Gastrocnemius medialis (tissue), 4 donors: ENCODE data around the gene CDC42. TPM values are rescaled to one million over a fixed set of nuclear protein-coding genes. Genes with fewer than 3 reads are reported as not detected.
"Not testable (repeated sequence)": the region's sequence is repeated elsewhere in the genome, so short reads cannot be mapped to it uniquely, and the experiment has no call there.

Source experiments
- ATAC-seq, 2 donors: fragments of 150-250 bp; one replicate each; pipeline ENCODE4 v1.9.1; 2016
- DNase-seq, 2 donors: peaks; one replicate each; pipeline ENCODE4 v3.0.0-alpha.2; 2019
- H3K27ac ChIP-seq, 4 donors: fragments of 200-600 bp; sonication (generic); 1 replicate in 1 of 4; 2 replicates in 3 of 4; pipeline ENCODE4 v1.5.1; 2016 to 2018; ENCODE audit warnings: mild to moderate bottlenecking in 2 of 4, moderate library complexity in 1 of 4
- H3K27me3 ChIP-seq, 3 donors: fragments of 200-600 bp; sonication (generic) in 2 of 3; 1 replicate in 1 of 3; 2 replicates in 2 of 3; pipeline versions ENCODE4 v1.5.1 to v1.6.0; 2016 to 2019; ENCODE audit warnings: mild to moderate bottlenecking in 1 of 3, moderate library complexity in 1 of 3
- H3K36me3 ChIP-seq, 2 donors: fragments of 200-600 bp; sonication (generic) in 1 of 2; one replicate each; pipeline ENCODE4 v1.5.1; 2017 to 2018
- H3K4me1 ChIP-seq, 2 donors: fragments of 200-600 bp; sonication (generic) in 1 of 2; one replicate each; pipeline ENCODE4 v1.5.1; 2016 to 2017; ENCODE audit warnings: mild to moderate bottlenecking in 2 of 2
- H3K4me3 ChIP-seq, 4 donors: fragments of 200-600 bp; sonication (generic) in 3 of 4; 1 replicate in 1 of 4; 2 replicates in 3 of 4; pipeline ENCODE4 v1.5.1; 2016 to 2019; ENCODE audit warnings: mild to moderate bottlenecking in 2 of 4
- H3K9me3 ChIP-seq, 3 donors: fragments of 200-600 bp; sonication (generic) in 2 of 3; 1 replicate in 1 of 3; 2 replicates in 2 of 3; pipeline ENCODE4 v1.5.1; 2016 to 2019
- CTCF ChIP-seq, 5 experiments: fragments of 450-650 bp in 3 of 5; fragments of 200-600 bp in 2 of 5; sonication (generic) in 2 of 5; IDR thresholded peaks in 4 of 5; conservative IDR thresholded peaks in 1 of 5; 1 replicate in 4 of 5; 2 replicates in 1 of 5; pipeline ENCODE4 v1.5.1; 2016 to 2019; ENCODE audit warnings: antibody characterized with exemption in 5 of 5, mild to moderate bottlenecking in 3 of 5, moderate library complexity in 3 of 5
- POLR2A ChIP-seq, 2 donors: fragments of 450-650 bp; IDR thresholded peaks; one replicate each; pipeline ENCODE4 v1.6.1; 2017; ENCODE audit warnings: antibody characterized with exemption in 2 of 2, mild to moderate bottlenecking in 2 of 2, moderate library complexity in 2 of 2
- in situ Hi-C, 4 donors: fragments of 200-750 bp; cut with MboI; loops; one replicate each; pipeline versions ENCODE4 v1.15.0 to v1.8.0; 2017; ENCODE audit warnings: low sequenced_read_pairs in 4 of 4
- intact Hi-C: fragments of 100-400 bp; cut with DNase I; formaldehyde crosslinking; loops from one replicate; pipeline ENCODE4 v1.15.1; 2023; ENCODE audit warnings: low total_unique reads
- total RNA-seq, 4 donors: library from RNA; depleted of rRNA; stranded (reverse); fragments of >200 nt; gene quantifications; one replicate each; pipeline versions ENCODE4 v1.1.0 to v1.2.3, GENCODE V29; 2016

Gene CDC42
- total RNA-seq: 100 to 1,000 TPM in 3 of 4 donors, 10 to 100 TPM in 1; 77.0 to 111 (median 108) TPM

GRCh38 chr1:22052115-22053016, at the start of gene CDC42:
Gene CDC42, plus strand, starts transcription at chr1:22052709. Its CDS starts 25,770 bp downstream, at chr1:22078479.
- H3K4me1 ChIP-seq: peaks cover 36 to 38% of the 10 kb centered on the region in 2 donors
- no peaks in the 10 kb centered on the region for H3K27me3 ChIP-seq
- peak within 1 kb of the TSS; percentile 63 to 81 (median 72) for H3K4me3 ChIP-seq
- H3K9me3 ChIP-seq: no peaks in the 10 kb centered on the region
- H3K27ac ChIP-seq: peak within 1 kb of the TSS; percentile 94 to 99 (median 96)
- in situ Hi-C loops: no loop called here
- no peaks in the 10 kb centered on the region for H3K36me3 ChIP-seq
- no peak for TF ChIP-seq CTCF (IDR thresholded peaks at IDR 0.05 in 4 of 5, conservative IDR thresholded peaks at IDR 0.05 in 1 of 5)
- TF ChIP-seq POLR2A (IDR thresholded peaks at IDR 0.05): peak; percentile 96 to 99
- intact Hi-C loops: loop anchor here (1.0 to 2.0 kb wide), 5 partner anchors 27 to 1370 kb away; partner anchors contain the start of genes USP48, WNT4 and ZBTB40
- ATAC-seq: peak; percentile 93 to 94
- DNase-seq: peak; percentile 96 to 98

- ATAC-seq, H3K27me3 ChIP-seq, H3K4me1 ChIP-seq, H3K9me3 ChIP-seq, DNase-seq, intact Hi-C loops, H3K36me3 ChIP-seq, H3K4me3 ChIP-seq, H3K27ac ChIP-seq, in situ Hi-C loops: not testable (repeated sequence)
These were observed 49.6 kb upstream of the CDC42 start for GRCh38 chr1:22002875-22003274.

GRCh38 chr1:22003959-22004358, 48.5 kb upstream of the CDC42 start:
- H3K4me1 ChIP-seq, ATAC-seq, in situ Hi-C loops, DNase-seq, H3K27me3 ChIP-seq, intact Hi-C loops, H3K36me3 ChIP-seq, H3K27ac ChIP-seq, H3K9me3 ChIP-seq, H3K4me3 ChIP-seq: not testable (repeated sequence)

- H3K27me3 ChIP-seq, DNase-seq, H3K36me3 ChIP-seq, H3K27ac ChIP-seq, intact Hi-C loops, in situ Hi-C loops, H3K4me3 ChIP-seq, H3K4me1 ChIP-seq, H3K9me3 ChIP-seq: not testable (repeated sequence)
- ATAC-seq: peak; percentile 61 to 68
- TF ChIP-seq CTCF (IDR thresholded peaks at IDR 0.05 in 4 of 5, conservative IDR thresholded peaks at IDR 0.05 in 1 of 5): peak in 2 of 5 experiments; percentile 3 to 39
These were observed 47.0 kb upstream of the CDC42 start for GRCh38 chr1:22005261-22006149.

- in situ Hi-C loops, H3K27ac ChIP-seq, H3K36me3 ChIP-seq, H3K4me1 ChIP-seq, H3K4me3 ChIP-seq, H3K27me3 ChIP-seq, intact Hi-C loops, ATAC-seq, H3K9me3 ChIP-seq, DNase-seq: not testable (repeated sequence)
These were observed 45.8 kb upstream of the CDC42 start for GRCh38 chr1:22006736-22007135.

- ATAC-seq, H3K27me3 ChIP-seq, H3K4me3 ChIP-seq, intact Hi-C loops, H3K27ac ChIP-seq, H3K36me3 ChIP-seq, in situ Hi-C loops, DNase-seq, H3K9me3 ChIP-seq, H3K4me1 ChIP-seq: not testable (repeated sequence)
These were observed 45.2 kb upstream of the CDC42 start for GRCh38 chr1:22007262-22007661.

GRCh38 chr1:22009566-22009965, 42.9 kb upstream of the CDC42 start:
- H3K36me3 ChIP-seq, H3K4me3 ChIP-seq, H3K27ac ChIP-seq, H3K9me3 ChIP-seq, intact Hi-C loops, H3K4me1 ChIP-seq, DNase-seq, in situ Hi-C loops, H3K27me3 ChIP-seq, ATAC-seq: not testable (repeated sequence)

- H3K36me3 ChIP-seq, DNase-seq, ATAC-seq, H3K4me3 ChIP-seq, H3K27me3 ChIP-seq, intact Hi-C loops, H3K9me3 ChIP-seq, H3K27ac ChIP-seq, H3K4me1 ChIP-seq, in situ Hi-C loops: not testable (repeated sequence)
These were observed 39.8 kb upstream of the CDC42 start for GRCh38 chr1:22012752-22013151.

GRCh38 chr1:22014575-22015206, 37.8 kb upstream of the CDC42 start:
- ATAC-seq, H3K27me3 ChIP-seq, H3K27ac ChIP-seq, DNase-seq, H3K36me3 ChIP-seq, intact Hi-C loops, H3K4me1 ChIP-seq, in situ Hi-C loops, H3K9me3 ChIP-seq, H3K4me3 ChIP-seq: not testable (repeated sequence)
